ENCODE measurements around the gene IRAK3. TPM values are rescaled to one million over a fixed set of nuclear protein-coding genes. Genes with fewer than 3 reads are reported as not detected.

IRAK3 gene
- total and polyA plus RNA-seq, 2 experiments from 2014 or later = 0.53 to 1.8 TPM

DNA sequence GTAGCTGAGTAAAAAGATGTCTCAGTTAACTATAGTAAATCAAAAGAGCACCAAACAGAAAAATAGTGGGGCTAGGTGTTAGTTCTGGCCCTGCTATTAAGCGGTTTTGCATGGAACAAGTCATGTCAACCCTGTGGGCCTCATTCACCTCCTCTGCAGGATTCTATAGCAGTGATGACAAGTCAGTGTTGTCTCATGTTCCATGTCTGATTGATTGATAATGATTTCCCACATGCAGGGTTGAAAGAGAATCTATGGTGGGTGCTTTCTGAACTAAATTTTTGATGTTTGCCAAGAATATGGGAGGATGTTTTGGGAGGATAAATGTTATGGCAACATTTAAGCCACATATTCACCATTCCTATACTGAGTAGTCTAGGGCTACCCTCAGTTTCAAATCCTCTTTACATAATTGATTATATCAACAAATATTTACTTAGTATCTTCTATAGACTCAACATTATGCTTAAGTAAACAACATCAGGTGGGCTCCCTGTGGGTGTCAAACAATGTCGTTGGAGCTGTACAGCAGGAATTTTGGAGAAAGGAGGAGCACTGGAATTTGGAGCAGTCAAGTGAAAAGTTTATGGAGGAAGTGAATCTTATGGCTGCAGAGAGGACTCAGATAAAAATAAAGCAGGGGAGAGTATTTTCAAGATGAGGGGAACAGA lies 48.6 kb downstream of the IRAK3 start:
- TF ChIP-seq, protein P1, sequence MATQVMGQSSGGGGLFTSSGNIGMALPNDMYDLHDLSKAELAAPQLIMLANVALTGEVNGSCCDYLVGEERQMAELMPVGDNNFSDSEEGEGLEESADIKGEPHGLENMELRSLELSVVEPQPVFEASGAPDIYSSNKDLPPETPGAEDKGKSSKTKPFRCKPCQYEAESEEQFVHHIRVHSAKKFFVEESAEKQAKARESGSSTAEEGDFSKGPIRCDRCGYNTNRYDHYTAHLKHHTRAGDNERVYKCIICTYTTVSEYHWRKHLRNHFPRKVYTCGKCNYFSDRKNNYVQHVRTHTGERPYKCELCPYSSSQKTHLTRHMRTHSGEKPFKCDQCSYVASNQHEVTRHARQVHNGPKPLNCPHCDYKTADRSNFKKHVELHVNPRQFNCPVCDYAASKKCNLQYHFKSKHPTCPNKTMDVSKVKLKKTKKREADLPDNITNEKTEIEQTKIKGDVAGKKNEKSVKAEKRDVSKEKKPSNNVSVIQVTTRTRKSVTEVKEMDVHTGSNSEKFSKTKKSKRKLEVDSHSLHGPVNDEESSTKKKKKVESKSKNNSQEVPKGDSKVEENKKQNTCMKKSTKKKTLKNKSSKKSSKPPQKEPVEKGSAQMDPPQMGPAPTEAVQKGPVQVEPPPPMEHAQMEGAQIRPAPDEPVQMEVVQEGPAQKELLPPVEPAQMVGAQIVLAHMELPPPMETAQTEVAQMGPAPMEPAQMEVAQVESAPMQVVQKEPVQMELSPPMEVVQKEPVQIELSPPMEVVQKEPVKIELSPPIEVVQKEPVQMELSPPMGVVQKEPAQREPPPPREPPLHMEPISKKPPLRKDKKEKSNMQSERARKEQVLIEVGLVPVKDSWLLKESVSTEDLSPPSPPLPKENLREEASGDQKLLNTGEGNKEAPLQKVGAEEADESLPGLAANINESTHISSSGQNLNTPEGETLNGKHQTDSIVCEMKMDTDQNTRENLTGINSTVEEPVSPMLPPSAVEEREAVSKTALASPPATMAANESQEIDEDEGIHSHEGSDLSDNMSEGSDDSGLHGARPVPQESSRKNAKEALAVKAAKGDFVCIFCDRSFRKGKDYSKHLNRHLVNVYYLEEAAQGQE (IDR thresholded peaks at IDR 0.05; ENCODE audit: unreplicated experiment) = no peak
- TF ChIP-seq EZH2phosphoT487 (IDR thresholded peaks at IDR 0.05; ENCODE audit: unreplicated experiment) (no peak), ZNF114 (CRISPR knock-in tag; IDR thresholded peaks at IDR 0.05) (no peak), EZH2 (IDR thresholded peaks at IDR 0.05; ENCODE audit: low read depth, unreplicated experiment) (no peak), JUNB (IDR thresholded peaks at IDR 0.05; ENCODE audit: unreplicated experiment) (no peak), STAT1 (IDR thresholded peaks at IDR 0.05; ENCODE audit: unreplicated experiment) (no peak), POLR2AphosphoS5 (IDR thresholded peaks at IDR 0.05; ENCODE audit: low read depth) (no peak), CREB1 (CRISPR knock-in tag; IDR thresholded peaks at IDR 0.05; ENCODE audit: low read depth) (no peak), NANOG (IDR thresholded peaks at IDR 0.05; ENCODE audit: borderline replicate concordance) (no peak), ZNF331 (CRISPR knock-in tag; IDR thresholded peaks at IDR 0.05; ENCODE audit: low read depth) (no peak)
- TF ChIP-seq, protein P2, sequence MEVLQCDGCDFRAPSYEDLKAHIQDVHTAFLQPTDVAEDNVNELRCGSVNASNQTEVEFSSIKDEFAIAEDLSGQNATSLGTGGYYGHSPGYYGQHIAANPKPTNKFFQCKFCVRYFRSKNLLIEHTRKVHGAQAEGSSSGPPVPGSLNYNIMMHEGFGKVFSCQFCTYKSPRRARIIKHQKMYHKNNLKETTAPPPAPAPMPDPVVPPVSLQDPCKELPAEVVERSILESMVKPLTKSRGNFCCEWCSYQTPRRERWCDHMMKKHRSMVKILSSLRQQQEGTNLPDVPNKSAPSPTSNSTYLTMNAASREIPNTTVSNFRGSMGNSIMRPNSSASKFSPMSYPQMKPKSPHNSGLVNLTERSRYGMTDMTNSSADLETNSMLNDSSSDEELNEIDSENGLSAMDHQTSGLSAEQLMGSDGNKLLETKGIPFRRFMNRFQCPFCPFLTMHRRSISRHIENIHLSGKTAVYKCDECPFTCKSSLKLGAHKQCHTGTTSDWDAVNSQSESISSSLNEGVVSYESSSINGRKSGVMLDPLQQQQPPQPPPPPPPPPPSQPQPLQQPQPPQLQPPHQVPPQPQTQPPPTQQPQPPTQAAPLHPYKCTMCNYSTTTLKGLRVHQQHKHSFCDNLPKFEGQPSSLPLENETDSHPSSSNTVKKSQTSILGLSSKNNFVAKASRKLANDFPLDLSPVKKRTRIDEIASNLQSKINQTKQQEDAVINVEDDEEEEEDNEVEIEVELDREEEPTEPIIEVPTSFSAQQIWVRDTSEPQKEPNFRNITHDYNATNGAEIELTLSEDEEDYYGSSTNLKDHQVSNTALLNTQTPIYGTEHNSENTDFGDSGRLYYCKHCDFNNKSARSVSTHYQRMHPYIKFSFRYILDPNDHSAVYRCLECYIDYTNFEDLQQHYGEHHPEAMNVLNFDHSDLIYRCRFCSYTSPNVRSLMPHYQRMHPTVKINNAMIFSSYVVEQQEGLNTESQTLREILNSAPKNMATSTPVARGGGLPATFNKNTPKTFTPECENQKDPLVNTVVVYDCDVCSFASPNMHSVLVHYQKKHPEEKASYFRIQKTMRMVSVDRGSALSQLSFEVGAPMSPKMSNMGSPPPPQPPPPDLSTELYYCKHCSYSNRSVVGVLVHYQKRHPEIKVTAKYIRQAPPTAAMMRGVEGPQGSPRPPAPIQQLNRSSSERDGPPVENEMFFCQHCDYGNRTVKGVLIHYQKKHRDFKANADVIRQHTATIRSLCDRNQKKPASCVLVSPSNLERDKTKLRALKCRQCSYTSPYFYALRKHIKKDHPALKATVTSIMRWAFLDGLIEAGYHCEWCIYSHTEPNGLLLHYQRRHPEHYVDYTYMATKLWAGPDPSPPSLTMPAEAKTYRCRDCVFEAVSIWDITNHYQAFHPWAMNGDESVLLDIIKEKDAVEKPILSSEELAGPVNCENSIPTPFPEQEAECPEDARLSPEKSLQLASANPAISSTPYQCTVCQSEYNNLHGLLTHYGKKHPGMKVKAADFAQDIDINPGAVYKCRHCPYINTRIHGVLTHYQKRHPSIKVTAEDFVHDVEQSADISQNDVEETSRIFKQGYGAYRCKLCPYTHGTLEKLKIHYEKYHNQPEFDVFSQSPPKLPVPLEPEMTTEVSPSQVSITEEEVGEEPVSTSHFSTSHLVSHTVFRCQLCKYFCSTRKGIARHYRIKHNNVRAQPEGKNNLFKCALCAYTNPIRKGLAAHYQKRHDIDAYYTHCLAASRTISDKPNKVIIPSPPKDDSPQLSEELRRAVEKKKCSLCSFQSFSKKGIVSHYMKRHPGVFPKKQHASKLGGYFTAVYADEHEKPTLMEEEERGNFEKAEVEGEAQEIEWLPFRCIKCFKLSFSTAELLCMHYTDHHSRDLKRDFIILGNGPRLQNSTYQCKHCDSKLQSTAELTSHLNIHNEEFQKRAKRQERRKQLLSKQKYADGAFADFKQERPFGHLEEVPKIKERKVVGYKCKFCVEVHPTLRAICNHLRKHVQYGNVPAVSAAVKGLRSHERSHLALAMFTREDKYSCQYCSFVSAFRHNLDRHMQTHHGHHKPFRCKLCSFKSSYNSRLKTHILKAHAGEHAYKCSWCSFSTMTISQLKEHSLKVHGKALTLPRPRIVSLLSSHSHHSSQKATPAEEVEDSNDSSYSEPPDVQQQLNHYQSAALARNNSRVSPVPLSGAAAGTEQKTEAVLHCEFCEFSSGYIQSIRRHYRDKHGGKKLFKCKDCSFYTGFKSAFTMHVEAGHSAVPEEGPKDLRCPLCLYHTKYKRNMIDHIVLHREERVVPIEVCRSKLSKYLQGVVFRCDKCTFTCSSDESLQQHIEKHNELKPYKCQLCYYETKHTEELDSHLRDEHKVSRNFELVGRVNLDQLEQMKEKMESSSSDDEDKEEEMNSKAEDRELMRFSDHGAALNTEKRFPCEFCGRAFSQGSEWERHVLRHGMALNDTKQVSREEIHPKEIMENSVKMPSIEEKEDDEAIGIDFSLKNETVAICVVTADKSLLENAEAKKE (CRISPR knock-in tag; IDR thresholded peaks at IDR 0.05) = no peak
- TF ChIP-seq, protein P3, sequence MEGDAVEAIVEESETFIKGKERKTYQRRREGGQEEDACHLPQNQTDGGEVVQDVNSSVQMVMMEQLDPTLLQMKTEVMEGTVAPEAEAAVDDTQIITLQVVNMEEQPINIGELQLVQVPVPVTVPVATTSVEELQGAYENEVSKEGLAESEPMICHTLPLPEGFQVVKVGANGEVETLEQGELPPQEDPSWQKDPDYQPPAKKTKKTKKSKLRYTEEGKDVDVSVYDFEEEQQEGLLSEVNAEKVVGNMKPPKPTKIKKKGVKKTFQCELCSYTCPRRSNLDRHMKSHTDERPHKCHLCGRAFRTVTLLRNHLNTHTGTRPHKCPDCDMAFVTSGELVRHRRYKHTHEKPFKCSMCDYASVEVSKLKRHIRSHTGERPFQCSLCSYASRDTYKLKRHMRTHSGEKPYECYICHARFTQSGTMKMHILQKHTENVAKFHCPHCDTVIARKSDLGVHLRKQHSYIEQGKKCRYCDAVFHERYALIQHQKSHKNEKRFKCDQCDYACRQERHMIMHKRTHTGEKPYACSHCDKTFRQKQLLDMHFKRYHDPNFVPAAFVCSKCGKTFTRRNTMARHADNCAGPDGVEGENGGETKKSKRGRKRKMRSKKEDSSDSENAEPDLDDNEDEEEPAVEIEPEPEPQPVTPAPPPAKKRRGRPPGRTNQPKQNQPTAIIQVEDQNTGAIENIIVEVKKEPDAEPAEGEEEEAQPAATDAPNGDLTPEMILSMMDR (conservative IDR thresholded peaks at IDR 0.05; ENCODE audit: low read depth in 2 of 2) = no peak
- TF ChIP-seq, protein P4, sequence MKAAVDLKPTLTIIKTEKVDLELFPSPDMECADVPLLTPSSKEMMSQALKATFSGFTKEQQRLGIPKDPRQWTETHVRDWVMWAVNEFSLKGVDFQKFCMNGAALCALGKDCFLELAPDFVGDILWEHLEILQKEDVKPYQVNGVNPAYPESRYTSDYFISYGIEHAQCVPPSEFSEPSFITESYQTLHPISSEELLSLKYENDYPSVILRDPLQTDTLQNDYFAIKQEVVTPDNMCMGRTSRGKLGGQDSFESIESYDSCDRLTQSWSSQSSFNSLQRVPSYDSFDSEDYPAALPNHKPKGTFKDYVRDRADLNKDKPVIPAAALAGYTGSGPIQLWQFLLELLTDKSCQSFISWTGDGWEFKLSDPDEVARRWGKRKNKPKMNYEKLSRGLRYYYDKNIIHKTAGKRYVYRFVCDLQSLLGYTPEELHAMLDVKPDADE (IDR thresholded peaks at IDR 0.05) = no peak
- Histone ChIP-seq H3K27ac (ENCODE audit: low read depth) (no peak overlapping the region), H3K4me2 (no peak overlapping the region), H3K4me1 (ENCODE audit: insufficient read depth) (peaks cover 35% of the 10 kb centered on the region), H3K79me2 (replicated peaks; ENCODE audit: insufficient read depth) (no peaks in the 10 kb centered on the region), H3K27me3 (ENCODE audit: insufficient read depth) (peaks cover 6% of the 10 kb centered on the region; the same call in 1 of the 2 replicates), H3K36me3 (ENCODE audit: insufficient read depth) (no peaks in the 10 kb centered on the region), H4K20me1 (replicated peaks; ENCODE audit: insufficient read depth) (no peaks in the 10 kb centered on the region), H2AFZ (no peak overlapping the region), H3F3A (replicated peaks; ENCODE audit: low read depth) (0 out of 2 replicates have a peak, but pooled peaks cover 3% of the 10 kb centered on the region), H3K9me2 (ENCODE audit: insufficient read depth) (no peaks in the 10 kb centered on the region), H3K4me3 (no peak overlapping the region)
- H3K36me3 Mint-ChIP-seq (ENCODE audit: low read depth) = no peaks in the 10 kb centered on the region
- H3K27ac Mint-ChIP-seq = no peak overlapping the region
- H3K4me3 Mint-ChIP-seq = no peak overlapping the region
- ATAC-seq = no peak
- peaks cover 32% of the 10 kb centered on the region for H3K4me1 Mint-ChIP-seq
- H3K27me3 Mint-ChIP-seq (ENCODE audit: insufficient read depth, low read depth, poor library complexity) = peaks cover 5% of the 10 kb centered on the region
- no peaks in the 10 kb centered on the region for H3K9me3 Mint-ChIP-seq
- no peak for DNase-seq (ENCODE audit: low spot score)
